ENCODE measurements around the gene HPS4. TPM values are rescaled to one million over a fixed set of nuclear protein-coding genes. Genes with fewer than 3 reads are reported as not detected.
"Not testable (repeated sequence)": the region's sequence is repeated elsewhere in the genome, so short reads cannot be mapped to it uniquely, and the experiment has no call there.

HPS4 gene
- total RNA-seq, result 10 to 100 TPM; 22.5 to 93.2 (median 34.2) TPM

DNA sequence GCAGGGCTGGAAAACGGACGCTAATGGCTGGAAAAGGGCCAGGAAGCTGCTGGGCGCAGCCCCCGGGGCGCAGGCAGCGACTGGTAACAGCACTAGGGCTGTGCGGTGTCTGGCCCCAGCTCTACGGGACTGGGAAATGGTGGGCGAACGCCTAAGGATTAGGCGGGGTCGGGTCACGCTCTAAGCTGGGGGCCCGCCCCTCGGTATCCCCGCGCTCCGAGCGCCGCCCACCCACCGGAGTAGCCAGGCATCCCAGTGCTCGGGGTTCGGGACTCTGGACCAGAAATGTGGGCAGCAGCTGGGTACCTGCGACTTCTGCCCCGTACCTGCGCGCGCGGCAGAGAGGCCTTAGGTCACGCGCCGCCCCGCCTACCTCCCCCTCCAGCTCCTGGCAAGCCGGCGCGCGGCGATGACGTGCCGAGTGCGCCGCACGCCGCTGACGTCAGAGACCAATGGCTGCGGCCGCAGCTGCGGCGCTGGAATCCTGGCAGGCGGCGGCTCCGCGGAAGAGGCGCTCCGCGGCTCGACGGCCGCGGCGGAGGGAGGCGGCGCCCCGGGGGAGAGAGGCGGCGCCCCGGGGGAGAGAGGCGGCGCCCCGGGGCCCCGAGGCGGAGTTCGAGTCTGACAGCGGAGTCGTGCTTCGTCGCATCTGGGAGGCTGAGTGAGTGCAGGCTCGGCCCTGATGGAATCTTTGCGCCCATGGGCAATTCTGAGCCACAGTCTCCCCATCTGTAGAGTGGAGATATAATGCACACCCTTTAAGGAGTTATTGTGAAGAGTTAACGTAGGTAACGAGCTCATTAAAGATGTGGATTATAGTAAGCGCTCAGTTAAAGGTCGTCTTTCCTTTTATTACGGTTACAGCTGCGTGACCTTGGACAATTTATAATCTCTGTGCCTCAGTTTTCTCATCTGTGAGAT is at the start of gene HPS4, which contains the start of gene SRRD:
Gene HPS4, minus strand, starts transcription at position 345 of the 921 bp plus-strand sequence. CDS start 2,021 bp downstream, outside the sequence.
Gene SRRD, plus strand, starts transcription at position 439 of the 921 bp plus-strand sequence. Its CDS starts 14 bp downstream, at position 453.
- H3K27ac ChIP-seq, result peak within 1 kb of the TSS; percentile 95 to 98 (median 96)
- DNase-seq, result peak; percentile 91 to 99
- peaks cover 5 to 22% (median 12%) of the 10 kb centered on the region in 4 donors for H3K36me3 ChIP-seq
- no peaks in the 10 kb centered on the region for H3K27me3 ChIP-seq
- peak within 1 kb of the TSS; percentile 64 to 91 (median 90) for H3K4me3 ChIP-seq
- TF ChIP-seq POLR2A (IDR thresholded peaks at IDR 0.05), result peak in 3 of 4 donors; percentile 82 to 94 (median 93)
- peak in 1 of 4 donors; percentile 81 for TF ChIP-seq EP300 (IDR thresholded peaks at IDR 0.05)
- peak; percentile 97 to 98 for TF ChIP-seq POLR2AphosphoS5 (IDR thresholded peaks at IDR 0.05)
- TF ChIP-seq, protein P1, sequence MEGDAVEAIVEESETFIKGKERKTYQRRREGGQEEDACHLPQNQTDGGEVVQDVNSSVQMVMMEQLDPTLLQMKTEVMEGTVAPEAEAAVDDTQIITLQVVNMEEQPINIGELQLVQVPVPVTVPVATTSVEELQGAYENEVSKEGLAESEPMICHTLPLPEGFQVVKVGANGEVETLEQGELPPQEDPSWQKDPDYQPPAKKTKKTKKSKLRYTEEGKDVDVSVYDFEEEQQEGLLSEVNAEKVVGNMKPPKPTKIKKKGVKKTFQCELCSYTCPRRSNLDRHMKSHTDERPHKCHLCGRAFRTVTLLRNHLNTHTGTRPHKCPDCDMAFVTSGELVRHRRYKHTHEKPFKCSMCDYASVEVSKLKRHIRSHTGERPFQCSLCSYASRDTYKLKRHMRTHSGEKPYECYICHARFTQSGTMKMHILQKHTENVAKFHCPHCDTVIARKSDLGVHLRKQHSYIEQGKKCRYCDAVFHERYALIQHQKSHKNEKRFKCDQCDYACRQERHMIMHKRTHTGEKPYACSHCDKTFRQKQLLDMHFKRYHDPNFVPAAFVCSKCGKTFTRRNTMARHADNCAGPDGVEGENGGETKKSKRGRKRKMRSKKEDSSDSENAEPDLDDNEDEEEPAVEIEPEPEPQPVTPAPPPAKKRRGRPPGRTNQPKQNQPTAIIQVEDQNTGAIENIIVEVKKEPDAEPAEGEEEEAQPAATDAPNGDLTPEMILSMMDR (IDR thresholded peaks at IDR 0.05), result peak in 3 of 6 experiments; percentile 28 to 31 (median 28)
- WGBS, 2 donors, result 1 to 8% methylated on average over 6 to 39 of the region's 85 CpGs
- peaks cover 49 to 71% (median 56%) of the 10 kb centered on the region in 4 donors for H3K4me1 ChIP-seq
- ATAC-seq (ENCODE audit: low FRiP score in 2 of 2), result peak; percentile 94 to 97
- no peaks in the 10 kb centered on the region for H3K9me3 ChIP-seq

DNA sequence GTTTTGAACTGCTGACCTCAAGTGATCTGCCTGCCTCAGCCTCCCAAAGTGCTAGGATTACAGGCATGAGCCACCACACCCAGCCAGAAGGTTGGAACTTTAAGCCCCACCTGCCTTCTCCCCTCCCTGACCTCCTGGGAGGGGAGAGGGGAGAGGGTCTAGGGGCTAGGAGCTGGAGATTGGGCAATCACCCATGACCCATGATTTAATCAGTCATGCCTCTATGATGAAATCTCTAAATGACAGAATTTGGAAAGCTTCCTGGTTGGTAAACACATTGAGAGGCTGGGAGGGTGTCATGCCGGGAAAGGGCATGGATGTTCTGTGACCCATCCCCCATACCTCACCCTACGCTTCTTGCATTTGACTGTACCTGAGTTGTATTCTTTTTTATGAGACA is 45.8 kb upstream of the HPS4 start:
- H3K4me3 ChIP-seq, result no peak overlapping the region
- H3K27ac ChIP-seq, result peak overlapping the region; percentile 23 to 71 (median 66)
- no peaks in the 10 kb centered on the region for H3K27me3 ChIP-seq
- H3K9me3 ChIP-seq, result no peaks in the 10 kb centered on the region
- TF ChIP-seq, protein P1 (IDR thresholded peaks at IDR 0.05), result no peak
- peak; percentile 46 to 82 for TF ChIP-seq POLR2AphosphoS5 (IDR thresholded peaks at IDR 0.05)
- TF ChIP-seq POLR2A (IDR thresholded peaks at IDR 0.05), result peak in 1 of 4 donors; percentile 14
- TF ChIP-seq EP300 (IDR thresholded peaks at IDR 0.05), result peak in 3 of 4 donors; percentile 45 to 92 (median 83)
- ATAC-seq (ENCODE audit: low FRiP score in 2 of 2) (peak; percentile 32 to 82), DNase-seq (peak in 1 of 2 donors; percentile 73)
- H3K4me1 ChIP-seq, result peaks cover 0 to 12% (median 6%) of the 10 kb centered on the region in 4 donors
- WGBS, 2 donors, result 46 to 73% methylated on average over 2 of the region's 2 CpGs
- peaks cover 3 to 89% (median 54%) of the 10 kb centered on the region in 4 donors for H3K36me3 ChIP-seq

DNA sequence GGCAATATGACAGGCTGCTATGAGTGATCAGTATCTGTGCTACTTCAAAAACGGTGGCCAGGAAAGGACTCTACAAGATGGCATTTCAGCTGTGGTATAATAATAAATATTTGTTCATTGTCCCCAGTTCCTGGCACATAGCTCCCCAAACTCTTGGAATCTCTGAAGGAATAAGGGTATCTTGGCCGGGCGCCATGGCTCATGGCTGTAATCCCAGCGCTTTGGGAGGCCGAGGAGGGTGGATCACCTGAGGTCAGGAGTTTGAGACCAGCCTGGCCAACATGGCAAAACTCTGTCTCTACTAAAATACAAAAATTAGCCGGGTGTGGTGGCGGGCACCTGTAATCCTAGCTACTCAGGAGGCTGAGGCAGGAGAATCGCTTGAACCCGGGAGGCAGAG is 44.9 kb upstream of the HPS4 start:
- not testable (repeated sequence) for H3K4me3 ChIP-seq; H3K27me3 ChIP-seq; DNase-seq; H3K9me3 ChIP-seq; ATAC-seq (ENCODE audit: low FRiP score in 2 of 2)
- peaks cover 3 to 89% (median 53%) of the 10 kb centered on the region in 4 donors for H3K36me3 ChIP-seq
- peak overlapping the region in 2 of 4 donors; percentile 23 to 71 for H3K27ac ChIP-seq
- H3K4me1 ChIP-seq, result peaks cover 0 to 12% (median 6%) of the 10 kb centered on the region in 4 donors
- WGBS, 2 donors, result 85 to 87% methylated on average over 9 of the region's 9 CpGs

DNA sequence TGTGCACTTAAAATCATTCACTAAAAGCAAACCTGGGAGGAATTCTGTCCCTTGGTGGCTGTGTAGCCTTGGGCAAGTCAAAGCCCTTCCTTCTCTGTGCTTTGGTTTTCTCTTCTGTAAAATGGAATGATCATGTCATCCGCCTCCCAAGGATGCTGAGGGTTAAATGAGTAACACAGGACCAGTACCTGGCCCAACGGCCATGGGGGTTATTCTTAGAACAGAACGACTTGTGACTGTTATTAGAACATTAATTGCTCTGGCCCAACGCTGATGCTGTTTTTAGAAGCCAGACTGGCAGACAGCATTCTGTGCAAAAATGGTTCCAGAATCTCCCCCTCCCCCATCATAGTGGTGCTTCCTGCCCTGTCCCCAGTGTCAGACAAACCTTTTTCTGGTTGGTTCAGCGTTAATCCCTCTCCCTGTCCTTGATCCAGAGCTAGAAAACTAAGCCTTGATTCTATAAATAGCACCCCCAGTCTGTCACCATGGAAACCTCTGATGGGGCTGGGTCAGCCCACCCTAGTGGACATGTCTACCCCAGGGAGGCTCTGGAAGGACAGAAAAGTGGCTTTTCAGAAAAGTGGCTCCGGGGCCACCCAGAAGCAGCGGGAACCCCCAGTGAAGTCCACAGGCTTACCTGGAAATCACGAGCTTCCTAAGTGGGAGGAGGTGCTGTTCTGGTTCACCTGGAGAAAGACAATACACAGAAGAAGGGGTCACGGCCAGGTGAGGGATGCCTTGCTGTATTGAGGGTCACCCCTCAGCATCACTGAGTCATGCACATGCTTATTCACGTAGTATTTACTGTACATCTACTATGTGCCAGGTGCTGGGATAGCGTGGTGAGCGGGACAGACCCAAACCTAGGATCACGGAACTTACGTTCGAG is 44.2 kb upstream of the HPS4 start:
- WGBS, 2 donors, result 83 to 84% methylated on average over 15 of the region's 15 CpGs
- DNase-seq, result no peak
- Histone ChIP-seq H3K27me3 (no peaks in the 10 kb centered on the region), H3K36me3 (peaks cover 3 to 85% (median 53%) of the 10 kb centered on the region in 4 donors), H3K4me1 (peaks cover 0 to 12% (median 6%) of the 10 kb centered on the region in 4 donors), H3K27ac (no peak overlapping the region), H3K4me3 (no peak overlapping the region), H3K9me3 (no peaks in the 10 kb centered on the region)
- no peak for TF ChIP-seq EP300 (IDR thresholded peaks at IDR 0.05)
- ATAC-seq (ENCODE audit: low FRiP score in 2 of 2), result no peak

DNA sequence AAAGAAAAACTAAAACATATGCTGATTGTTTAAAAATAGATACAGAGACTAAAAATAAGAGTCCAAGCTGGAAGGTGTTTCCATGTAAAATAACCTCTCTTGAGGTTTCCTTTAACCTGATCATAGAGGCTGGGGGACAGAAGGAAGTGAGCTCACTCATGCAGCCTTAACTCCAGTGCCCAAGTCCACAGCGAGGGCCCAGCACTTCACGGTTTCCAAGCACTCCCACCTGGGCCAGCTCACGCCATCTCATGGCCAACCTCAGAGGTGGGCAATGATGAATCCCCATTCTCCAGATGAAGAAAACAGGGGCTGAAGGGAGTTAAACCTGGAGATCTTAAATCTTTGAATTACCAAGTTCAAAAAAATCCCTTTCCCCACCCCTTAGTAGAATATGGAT is 43.6 kb upstream of the HPS4 start:
- no peak overlapping the region for H3K4me3 ChIP-seq
- H3K27me3 ChIP-seq, result no peaks in the 10 kb centered on the region
- TF ChIP-seq EP300 (IDR thresholded peaks at IDR 0.05) (no peak), POLR2A (IDR thresholded peaks at IDR 0.05) (no peak), POLR2AphosphoS5 (IDR thresholded peaks at IDR 0.05) (no peak)
- TF ChIP-seq, protein P1 (IDR thresholded peaks at IDR 0.05), result no peak
- no peak overlapping the region for H3K27ac ChIP-seq
- ATAC-seq (ENCODE audit: low FRiP score in 2 of 2) (no peak), DNase-seq (no peak)
- 74 to 80% methylated on average over 3 of the region's 3 CpGs for WGBS, 2 donors
- peaks cover 3 to 82% (median 48%) of the 10 kb centered on the region in 4 donors for H3K36me3 ChIP-seq
- no peaks in the 10 kb centered on the region for H3K9me3 ChIP-seq
- H3K4me1 ChIP-seq, result peaks cover 0 to 12% (median 6%) of the 10 kb centered on the region in 4 donors
